Measurements from ENCODE around the gene TMPRSS6.

GRCh38 chr22:37080438-37080837 is 29.1 kb downstream of the TMPRSS6 start:
- TF ChIP-seq CTCF (IDR thresholded peaks at IDR 0.05) (no peak), POLR2A (IDR thresholded peaks at IDR 0.05) (no peak)

Measured in testis (tissue), 2 donors.